Kidney glomerular epithelial cell (primary cell): Measurements from ENCODE around the gene WFDC9.
"Not testable (repeated sequence)": the region's sequence is repeated elsewhere in the genome, so short reads cannot be mapped to it uniquely, and the experiment has no call there.

ENCODE experiments used
- DNase-seq: peaks from one replicate; lab custom pipeline; 2025; lab: John Stamatoyannopoulos, UW

WFDC9 gene

GRCh38 chr20:45592574-45593189, 38.4 kb downstream of the WFDC9 start:
- peak; percentile 36 for DNase-seq

GRCh38 chr20:45589725-45590124, 41.4 kb downstream of the WFDC9 start:
- peak; percentile 88 for DNase-seq

GRCh38 chr20:45588800-45589199, 42.3 kb downstream of the WFDC9 start:
- DNase-seq: no peak

DNA sequence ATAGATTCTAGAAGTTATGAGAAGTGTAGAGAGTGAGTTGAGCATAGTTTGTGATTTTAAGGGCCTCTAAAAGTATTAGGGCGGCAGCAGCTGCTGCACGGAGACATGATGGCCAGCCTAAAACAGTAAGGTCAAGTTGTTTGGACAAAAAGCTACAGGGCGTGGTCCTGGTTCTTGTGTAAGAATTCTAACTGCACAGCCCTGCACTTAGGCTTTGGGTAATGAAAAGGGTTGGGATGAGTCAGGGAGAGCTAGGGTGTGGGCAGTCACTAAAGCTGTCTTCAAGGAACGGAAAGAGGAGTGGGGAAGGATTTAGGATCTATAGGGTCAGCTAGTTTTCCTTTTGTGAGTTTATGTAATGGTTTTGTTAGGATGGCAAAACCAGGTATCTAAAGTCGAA, 45.1 kb downstream of the WFDC9 start:
- not testable (repeated sequence) for DNase-seq

- not testable (repeated sequence) for DNase-seq
These were observed 46.8 kb downstream of the WFDC9 start for GRCh38 chr20:45584294-45584693.

GRCh38 chr20:45583502-45583901, 47.6 kb downstream of the WFDC9 start:
- DNase-seq: no peak

GRCh38 chr20:45581702-45582101, 49.4 kb downstream of the WFDC9 start:
- DNase-seq: no peak

DNA sequence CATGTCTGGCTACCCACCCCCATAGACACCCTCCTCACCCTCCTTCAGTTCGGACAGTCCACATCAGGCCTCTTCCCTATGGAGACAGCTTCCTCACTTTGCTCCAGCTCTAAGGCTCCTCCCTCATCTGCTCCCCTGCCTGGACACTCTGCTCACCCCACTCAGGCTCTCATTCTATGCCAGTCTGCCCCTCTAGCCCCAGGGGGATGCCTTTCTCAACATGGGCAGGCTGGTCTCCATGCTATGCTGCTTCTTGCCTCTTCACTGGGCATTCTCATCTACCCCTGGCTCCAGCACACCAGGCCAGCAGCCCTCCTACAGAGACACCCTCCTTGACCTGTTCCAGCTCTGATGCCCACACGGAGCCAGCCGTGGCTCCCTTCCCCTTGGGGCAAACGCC, 51.9 kb downstream of the WFDC9 start, which contains the start of gene WFDC8:
Gene WFDC8 (minus strand): TSS at position 101 of the 400 bp plus-strand sequence. CDS start 37 bp downstream, at position 64.
- no peak for DNase-seq

DNA sequence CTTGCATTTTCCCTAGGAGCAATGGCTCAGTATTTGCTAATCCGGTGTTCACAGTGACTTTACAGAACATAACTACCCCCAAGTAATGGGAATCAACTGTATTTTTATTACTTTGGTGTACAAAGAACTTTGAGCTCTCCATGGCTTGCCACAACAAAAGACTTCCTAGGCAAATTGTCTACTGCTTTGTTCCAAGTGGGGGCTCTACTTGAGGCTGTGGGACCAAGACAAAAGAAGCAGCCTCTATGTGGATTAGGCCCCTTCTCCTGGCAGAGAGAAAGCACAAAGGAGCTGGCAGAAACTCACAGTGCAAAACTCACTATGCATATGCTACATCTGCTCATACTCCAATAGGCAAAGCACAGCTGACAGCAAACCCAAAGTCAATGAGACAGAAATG, 52.9 kb downstream of the WFDC9 start:
- DNase-seq: no peak

DNA sequence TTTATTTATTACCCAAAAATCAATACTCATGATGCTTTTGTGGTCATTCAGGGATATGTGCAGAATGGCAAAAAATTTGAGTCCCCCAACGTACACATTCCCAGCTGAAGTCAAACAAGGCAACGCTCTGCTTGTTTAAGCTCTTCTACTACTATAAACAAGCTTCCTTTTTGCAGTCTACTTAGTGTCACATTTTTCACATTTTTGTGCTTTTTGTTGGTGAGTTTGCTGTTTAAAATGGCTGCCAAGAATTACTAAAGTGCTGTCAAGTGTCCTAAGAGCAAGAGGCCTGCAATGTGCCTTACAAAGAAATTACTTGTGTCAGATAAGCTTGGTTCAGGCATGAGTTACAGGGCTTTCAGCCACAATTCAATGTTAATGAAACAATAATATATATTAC, 54.1 kb downstream of the WFDC9 start:
- no peak for DNase-seq

- DNase-seq: no peak
These were observed 55.2 kb downstream of the WFDC9 start for GRCh38 chr20:45575931-45576330.

GRCh38 chr20:45569650-45570049, 61.4 kb downstream of the WFDC9 start:
- DNase-seq: not testable (repeated sequence)

- DNase-seq: no peak
These were observed 66.3 kb downstream of the WFDC9 start for GRCh38 chr20:45564760-45565276.
